Gastrocnemius medialis (tissue), 4 donors: ENCODE measurements around the gene CLCA1. TPM values are rescaled to one million over a fixed set of nuclear protein-coding genes. Genes with fewer than 3 reads are reported as not detected.

ENCODE experiments used
- ATAC-seq, 2 donors: fragments of 150-250 bp; one replicate each; pipeline ENCODE4 v1.9.1; 2016
- DNase-seq, 2 donors: peaks; one replicate each; pipeline ENCODE4 v3.0.0-alpha.2; 2019
- H3K27ac ChIP-seq, 4 donors: fragments of 200-600 bp; sonication (generic); 1 replicate in 1 of 4; 2 replicates in 3 of 4; pipeline ENCODE4 v1.5.1; 2016 to 2018; ENCODE audit warnings: mild to moderate bottlenecking in 2 of 4, moderate library complexity in 1 of 4
- H3K27me3 ChIP-seq, 3 donors: fragments of 200-600 bp; sonication (generic) in 2 of 3; 1 replicate in 1 of 3; 2 replicates in 2 of 3; pipeline versions ENCODE4 v1.5.1 to v1.6.0; 2016 to 2019; ENCODE audit warnings: mild to moderate bottlenecking in 1 of 3, moderate library complexity in 1 of 3
- H3K36me3 ChIP-seq, 2 donors: fragments of 200-600 bp; sonication (generic) in 1 of 2; one replicate each; pipeline ENCODE4 v1.5.1; 2017 to 2018
- H3K4me1 ChIP-seq, 2 donors: fragments of 200-600 bp; sonication (generic) in 1 of 2; one replicate each; pipeline ENCODE4 v1.5.1; 2016 to 2017; ENCODE audit warnings: mild to moderate bottlenecking in 2 of 2
- H3K4me3 ChIP-seq, 4 donors: fragments of 200-600 bp; sonication (generic) in 3 of 4; 1 replicate in 1 of 4; 2 replicates in 3 of 4; pipeline ENCODE4 v1.5.1; 2016 to 2019; ENCODE audit warnings: mild to moderate bottlenecking in 2 of 4
- H3K9me3 ChIP-seq, 3 donors: fragments of 200-600 bp; sonication (generic) in 2 of 3; 1 replicate in 1 of 3; 2 replicates in 2 of 3; pipeline ENCODE4 v1.5.1; 2016 to 2019
- CTCF ChIP-seq, 5 experiments: fragments of 450-650 bp in 3 of 5; fragments of 200-600 bp in 2 of 5; sonication (generic) in 2 of 5; IDR thresholded peaks in 4 of 5; conservative IDR thresholded peaks in 1 of 5; 1 replicate in 4 of 5; 2 replicates in 1 of 5; pipeline ENCODE4 v1.5.1; 2016 to 2019; ENCODE audit warnings: antibody characterized with exemption in 5 of 5, mild to moderate bottlenecking in 3 of 5, moderate library complexity in 3 of 5
- POLR2A ChIP-seq, 2 donors: fragments of 450-650 bp; IDR thresholded peaks; one replicate each; pipeline ENCODE4 v1.6.1; 2017; ENCODE audit warnings: antibody characterized with exemption in 2 of 2, mild to moderate bottlenecking in 2 of 2, moderate library complexity in 2 of 2
- in situ Hi-C, 4 donors: fragments of 200-750 bp; cut with MboI; loops; one replicate each; pipeline versions ENCODE4 v1.15.0 to v1.8.0; 2017; ENCODE audit warnings: low sequenced_read_pairs in 4 of 4
- intact Hi-C: fragments of 100-400 bp; cut with DNase I; formaldehyde crosslinking; loops from one replicate; pipeline ENCODE4 v1.15.1; 2023; ENCODE audit warnings: low total_unique reads
- total RNA-seq, 4 donors: library from RNA; depleted of rRNA; stranded (reverse); fragments of >200 nt; gene quantifications; one replicate each; pipeline versions ENCODE4 v1.1.0 to v1.2.3, GENCODE V29; 2016

CLCA1 gene
- total RNA-seq, 4 donors from 2014 or later, result 1.3 TPM; not detected in 3

- no peaks in the 10 kb centered on the region for H3K4me1 ChIP-seq
- in situ Hi-C loops, result no loop called here
- H3K9me3 ChIP-seq, result no peaks in the 10 kb centered on the region
- intact Hi-C loops, result no loop called here
- ATAC-seq (peak; percentile 74 to 90), DNase-seq (peak; percentile 39 to 68)
- H3K4me3 ChIP-seq, result no peak overlapping the region
- no peaks in the 10 kb centered on the region for H3K27me3 ChIP-seq
- H3K27ac ChIP-seq, result peak overlapping the region in 3 of 4 donors; percentile 18 to 50 (median 20)
- TF ChIP-seq POLR2A (IDR thresholded peaks at IDR 0.05) (no peak), CTCF (IDR thresholded peaks at IDR 0.05 in 4 of 5, conservative IDR thresholded peaks at IDR 0.05 in 1 of 5) (no peak)
- no peaks in the 10 kb centered on the region for H3K36me3 ChIP-seq
Measured at GRCh38 chr1:86487131-86487810, 18.5 kb downstream of the CLCA1 start.

DNA sequence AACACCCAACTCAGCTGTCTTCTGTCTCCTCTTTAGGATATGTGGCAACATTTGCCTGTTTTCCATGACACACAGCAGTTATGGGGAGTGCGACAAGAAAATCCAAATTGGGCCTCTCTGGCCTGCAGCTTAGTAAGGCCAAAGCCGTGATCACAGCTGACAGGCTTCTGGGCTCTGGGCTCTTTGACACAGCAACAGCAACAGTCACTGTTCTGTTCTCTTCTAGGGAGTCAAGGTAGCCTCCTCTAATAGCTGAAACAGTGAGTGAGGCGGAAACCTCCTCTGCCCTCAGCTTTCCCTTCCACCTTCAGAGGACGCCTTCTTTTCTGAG, 19.0 kb downstream of the CLCA1 start:
- H3K9me3 ChIP-seq, result no peaks in the 10 kb centered on the region
- H3K27me3 ChIP-seq, result no peaks in the 10 kb centered on the region
- DNase-seq, result no peak
- intact Hi-C loops, result no loop called here
- no peaks in the 10 kb centered on the region for H3K36me3 ChIP-seq
- no peaks in the 10 kb centered on the region for H3K4me1 ChIP-seq
- ATAC-seq, result peak; percentile 17 to 40
- no peak overlapping the region for H3K4me3 ChIP-seq
- peak overlapping the region in 3 of 4 donors; percentile 18 to 50 (median 20) for H3K27ac ChIP-seq
- TF ChIP-seq CTCF (IDR thresholded peaks at IDR 0.05 in 4 of 5, conservative IDR thresholded peaks at IDR 0.05 in 1 of 5) (no peak), POLR2A (IDR thresholded peaks at IDR 0.05) (no peak)
- in situ Hi-C loops, result no loop called here

DNA sequence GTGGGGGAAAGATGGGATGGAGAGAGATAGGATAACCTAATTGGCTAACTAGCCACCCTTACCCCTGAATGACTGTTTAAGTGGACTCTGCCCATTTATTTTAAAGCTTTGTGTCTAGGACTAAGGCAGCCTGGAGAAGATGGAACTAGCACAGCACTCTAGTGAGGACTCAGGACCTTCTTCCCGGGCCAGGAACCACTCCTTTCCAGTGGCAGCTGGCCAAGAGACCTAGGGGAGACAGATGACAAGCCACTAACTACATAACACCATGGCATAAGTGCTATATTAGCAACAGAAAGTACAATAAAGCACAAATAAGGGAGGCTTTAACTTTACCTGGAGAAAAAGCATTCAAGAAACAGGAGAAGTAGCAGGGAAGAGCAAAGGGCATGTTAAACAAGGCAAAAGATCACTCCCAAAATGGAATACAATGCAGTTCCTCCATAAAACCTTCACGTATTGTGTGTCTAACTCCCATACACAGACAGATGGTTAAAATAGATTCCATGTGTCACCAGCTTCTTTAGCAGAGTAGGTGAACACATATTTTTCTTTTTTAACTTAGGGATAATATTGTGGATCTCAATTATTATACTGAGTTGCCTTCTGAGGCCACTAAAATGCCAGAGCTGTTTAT, 20.6 kb downstream of the CLCA1 start:
- no peaks in the 10 kb centered on the region for H3K4me1 ChIP-seq
- in situ Hi-C loops, result no loop called here
- H3K27me3 ChIP-seq, result no peaks in the 10 kb centered on the region
- no peak for ATAC-seq
- no peak overlapping the region for H3K27ac ChIP-seq
- no peak overlapping the region for H3K4me3 ChIP-seq
- H3K9me3 ChIP-seq, result no peaks in the 10 kb centered on the region
- TF ChIP-seq POLR2A (IDR thresholded peaks at IDR 0.05) (no peak), CTCF (IDR thresholded peaks at IDR 0.05 in 4 of 5, conservative IDR thresholded peaks at IDR 0.05 in 1 of 5) (no peak)
- intact Hi-C loops, result no loop called here
- H3K36me3 ChIP-seq, result no peaks in the 10 kb centered on the region
- no peak for DNase-seq

DNA sequence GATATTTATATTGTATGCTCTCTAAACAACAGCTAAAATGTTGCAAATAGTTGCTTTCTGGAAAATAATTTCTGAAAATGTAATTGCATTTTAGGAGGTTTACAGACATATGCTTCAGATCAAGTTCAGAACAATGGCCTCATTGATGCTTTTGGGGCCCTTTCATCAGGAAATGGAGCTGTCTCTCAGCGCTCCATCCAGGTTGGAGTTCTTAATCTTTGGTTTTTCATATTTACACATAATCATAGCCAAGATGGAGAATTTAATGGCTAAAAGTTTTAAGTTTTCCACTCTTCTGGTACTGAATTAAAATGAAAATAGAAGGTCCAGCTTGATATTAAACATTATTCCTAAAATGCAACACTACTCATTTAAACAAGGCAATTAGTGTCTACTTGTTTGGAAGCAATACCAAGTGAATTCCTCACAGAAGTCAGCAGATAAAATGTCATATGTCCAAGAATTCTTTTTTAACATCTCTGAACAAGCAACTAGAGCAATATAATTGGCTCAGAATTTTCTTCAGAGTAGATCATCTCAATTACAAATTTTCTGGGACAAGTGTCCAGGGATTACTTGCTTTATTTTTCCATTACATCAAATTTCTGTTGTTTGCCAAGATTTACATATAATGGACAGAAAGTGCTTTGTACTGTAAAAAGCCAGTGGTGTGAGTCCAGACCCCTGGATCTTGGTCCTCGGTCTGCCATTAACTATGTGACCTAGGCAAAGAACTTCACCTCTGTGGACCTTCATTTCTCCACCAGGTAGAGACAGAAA, 22.6 kb downstream of the CLCA1 start:
- Histone ChIP-seq H3K27ac (no peak overlapping the region), H3K27me3 (no peaks in the 10 kb centered on the region), H3K9me3 (no peaks in the 10 kb centered on the region), H3K36me3 (no peaks in the 10 kb centered on the region), H3K4me1 (no peaks in the 10 kb centered on the region), H3K4me3 (no peak overlapping the region)
- intact Hi-C loops (no loop called here), in situ Hi-C loops (loop anchor here in 1 of 4 donors (10.0 kb wide), 1 partner anchor 107 kb away; no protein-coding TSS in a partner anchor)
- DNase-seq, result no peak
- TF ChIP-seq POLR2A (IDR thresholded peaks at IDR 0.05), result no peak
- no peak for TF ChIP-seq CTCF (IDR thresholded peaks at IDR 0.05 in 4 of 5, conservative IDR thresholded peaks at IDR 0.05 in 1 of 5)
- ATAC-seq, result no peak
